IMR-90 (cell line): ENCODE measurements around the gene ROBO3. TPM values are rescaled to one million over a fixed set of nuclear protein-coding genes. Genes with fewer than 3 reads are reported as not detected.

Source experiments
- ATAC-seq: fragments of 200-7000 bp; cut with Tn5 transposase; 2 replicates; pipeline ENCODE4 v1.9.1; 2020; ENCODE audit warnings: low read depth, mild to moderate bottlenecking, moderate library complexity
- BruUV-seq: library from RNA; stranded (reverse); fragments of 400-500 nt; replicated peaks from 2 replicates; lab custom pipeline; 2021; lab: Mats Ljungman, UMichigan
- CTCF ChIA-PET: fragments of 300-600 bp; formaldehyde crosslinking; extraction: SDS; loops from one replicate; lab custom pipeline; 2021; ENCODE audit warnings: antibody characterized with exemption; lab: Yijun Ruan, JAX
- POLR2A ChIA-PET: fragments of 300-600 bp; sonication (Branson Sonifier 250); formaldehyde crosslinking; loops from one replicate; lab custom pipeline; 2022; ENCODE audit warnings: antibody characterized with exemption; ENCODE audit not compliant: unreplicated experiment; lab: Charles Lee
- DNase-seq: peaks from one replicate; pipeline ENCODE4 v3.0.0; 2013
- H2AFZ ChIP-seq: replicated peaks from 2 replicates; pipeline ENCODE3; 2013; ENCODE audit warnings: low read length, mild to moderate bottlenecking; ENCODE audit not compliant: poor library complexity
- H2AK5ac ChIP-seq: 2 replicates; pipeline ENCODE4 v1.6.1; 2013; ENCODE audit warnings: low read depth, low read length, inconsistent platforms
- H2AK9ac ChIP-seq: replicated peaks from 2 replicates; pipeline ENCODE3; 2013; ENCODE audit warnings: mild to moderate bottlenecking, low read depth, low read length, moderate library complexity; ENCODE audit not compliant: poor library complexity
- H2BK120ac ChIP-seq: 2 replicates; pipeline ENCODE4 v1.6.1; 2013; ENCODE audit warnings: low read depth, low read length, inconsistent platforms
- H2BK15ac ChIP-seq: 3 replicates; pipeline ENCODE4 v1.6.1; 2013; ENCODE audit warnings: low read depth, low read length, inconsistent platforms
- H2BK20ac ChIP-seq: 2 replicates; pipeline ENCODE4 v1.6.1; 2013; ENCODE audit warnings: low read depth, mild to moderate bottlenecking, inconsistent platforms, low read length, moderate library complexity
- H2BK5ac ChIP-seq: 2 replicates; pipeline ENCODE4 v1.6.1; 2013; ENCODE audit warnings: mild to moderate bottlenecking, low read depth, low read length, inconsistent platforms; ENCODE audit not compliant: poor library complexity, severe bottlenecking
- H3K14ac ChIP-seq: replicated peaks from 2 replicates; pipeline ENCODE4 v1.6.1; 2013; ENCODE audit warnings: low read depth, low read length, inconsistent platforms
- H3K18ac ChIP-seq: 2 replicates; pipeline ENCODE4 v1.6.1; 2013; ENCODE audit warnings: low read depth, low read length, control low read depth
- H3K23ac ChIP-seq: 2 replicates; pipeline ENCODE4 v1.6.1; 2013; ENCODE audit warnings: low read depth, low read length, inconsistent platforms
- H3K27ac ChIP-seq: 2 replicates; pipeline ENCODE4 v1.5.1; 2013; ENCODE audit warnings: mild to moderate bottlenecking, control low read depth, low read length; ENCODE audit not compliant: insufficient read depth
- H3K27me3 ChIP-seq: 2 replicates; pipeline ENCODE4 v1.6.1; 2013; ENCODE audit warnings: low read length; ENCODE audit not compliant: control insufficient read depth, insufficient read depth
- H3K36me3 ChIP-seq: 2 replicates; pipeline ENCODE4 v1.6.1; 2013; ENCODE audit warnings: low read length, mixed read lengths; ENCODE audit not compliant: control insufficient read depth, insufficient read depth
- H3K4ac ChIP-seq: 2 replicates; pipeline ENCODE4 v1.6.1; 2013; ENCODE audit warnings: low read depth, low read length, inconsistent platforms
- H3K4me1 ChIP-seq: 2 replicates; pipeline ENCODE4 v1.6.1; 2013; ENCODE audit warnings: low read length, mixed read lengths; ENCODE audit not compliant: control insufficient read depth, insufficient read depth
- H3K4me2 ChIP-seq: 2 replicates; pipeline ENCODE4 v1.6.1; 2013; ENCODE audit warnings: low read depth, mild to moderate bottlenecking, control low read depth, low read length, moderate library complexity
- H3K4me3 ChIP-seq: 2 replicates; pipeline ENCODE4 v1.5.1; 2013; ENCODE audit warnings: low read depth, mild to moderate bottlenecking, control low read depth, low read length, moderate library complexity; ENCODE audit not compliant: insufficient read depth
- H3K56ac ChIP-seq: 2 replicates; pipeline ENCODE4 v1.6.1; 2013; ENCODE audit warnings: low read length, inconsistent platforms; ENCODE audit not compliant: insufficient read depth; ENCODE audit errors: extremely low read depth
- H3K79me1 ChIP-seq, 2 experiments: 2 replicates each; pipeline ENCODE4 v1.6.1; 2013; ENCODE audit warnings: low read length in 2 of 2, inconsistent platforms in 1 of 2, low read depth in 1 of 2
- H3K9ac ChIP-seq: 2 replicates; pipeline ENCODE4 v1.6.1; 2013; ENCODE audit warnings: low read depth, low read length, control low read depth
- H3K9me1 ChIP-seq: 2 replicates; pipeline ENCODE4 v1.6.1; 2013; ENCODE audit warnings: low read length, inconsistent platforms; ENCODE audit not compliant: insufficient read depth
- H3K9me3 ChIP-seq: 2 replicates; pipeline ENCODE4 v1.6.1; 2013; ENCODE audit warnings: low read length; ENCODE audit not compliant: control insufficient read depth, insufficient read depth
- H4K20me1 ChIP-seq: 2 replicates; pipeline ENCODE4 v1.6.1; 2013; ENCODE audit warnings: low read length, inconsistent platforms; ENCODE audit not compliant: insufficient read depth
- H4K5ac ChIP-seq: 2 replicates; pipeline ENCODE4 v1.6.1; 2013; ENCODE audit warnings: mild to moderate bottlenecking, low read depth, low read length, control low read depth
- H4K8ac ChIP-seq, 2 experiments: 2 replicates each; pipeline ENCODE4 v1.6.1; 2013; ENCODE audit warnings: low read depth in 2 of 2, low read length in 2 of 2, control low read depth in 1 of 2, inconsistent platforms in 1 of 2
- H4K91ac ChIP-seq: 2 replicates; pipeline ENCODE4 v1.6.1; 2013; ENCODE audit warnings: low read depth, low read length, inconsistent platforms; ENCODE audit not compliant: insufficient read depth
- NFE2L2 ChIP-seq: fragments of 150-350 bp; IDR thresholded peaks from 2 replicates; pipeline ENCODE4 v1.6.1; 2016; ENCODE audit warnings: low read depth, mild to moderate bottlenecking, low read length
- RFX5 ChIP-seq: IDR thresholded peaks from 2 replicates; pipeline ENCODE4 v1.8.0; 2012; ENCODE audit warnings: low read depth, mild to moderate bottlenecking, low read length, moderate library complexity
- WGBS, 2 experiments: methylation state at CpG; one replicate each; pipeline versions ENCODE4 v1.1.5 to v1.1.7; 2013; ENCODE audit warnings: missing lambda C conversion rate in 2 of 2; ENCODE audit not compliant: insufficient read length in 1 of 2; ENCODE audit errors: extremely low coverage in 2 of 2; 5-methylcytosine and 5-hydroxymethylcytosine counted together
- dilution Hi-C: fragments of 300-500 bp; cut with HindIII; formaldehyde crosslinking; loops from one replicate; pipeline ENCODE4 v1.14.3; 2018; ENCODE audit warnings: low sequenced_read_pairs; ENCODE audit not compliant: unreplicated experiment
- in situ Hi-C: fragments of 300-500 bp; cut with MboI; formaldehyde crosslinking; loops from 3 replicates; pipeline ENCODE4 v1.14.3; 2019; ENCODE audit warnings: low sequenced_read_pairs, inconsistent platforms, mixed read lengths
- intact Hi-C: fragments of 100-400 bp; cut with micrococcal nuclease; formaldehyde crosslinking; loops from 2 replicates; pipeline ENCODE4 v1.10.0; 2022
- polyA plus RNA-seq, 3 experiments: library from polyadenylated mRNA; depleted of rRNA; stranded (reverse); fragments of >200 nt; gene quantifications; 2 replicates each; pipeline ENCODE4 v1.2.3, GENCODE V29; 2012; ENCODE audit warnings: low replicate concordance in 1 of 3
- total RNA-seq: library from RNA; depleted of rRNA; stranded (reverse); fragments of >200 nt; gene quantifications from 2 replicates; pipeline ENCODE4 v1.2.3, GENCODE V29; 2012

Gene ROBO3
- total and polyA plus RNA-seq, 2 of the 4 experiments (the other 2 are of a cell fraction), result 12.0 to 54.1 TPM

GRCh38 chr11:124868331-124869274, 3.4 kb downstream of the ROBO3 start:
- H3K56ac ChIP-seq, result no peak overlapping the region
- no peak overlapping the region for H2BK120ac ChIP-seq
- peak overlapping the region; percentile 34 for H2AK9ac ChIP-seq
- H3K4me3 ChIP-seq, result no peak overlapping the region
- dilution Hi-C loops (no loop called here), intact Hi-C loops (loop anchor here (10.0 kb wide), 2 partner anchors 464 to 794 kb away; no protein-coding TSS in a partner anchor), in situ Hi-C loops (no loop called here)
- no peak overlapping the region for H3K9ac ChIP-seq
- H3K27ac ChIP-seq, result no peak overlapping the region
- DNase-seq, result no peak
- H3K18ac ChIP-seq, result no peak overlapping the region
- no peak overlapping the region for H2AK5ac ChIP-seq
- ATAC-seq, result no peak
- no TSS peak for BruUV-seq
- no peak overlapping the region for H2BK5ac ChIP-seq
- H3K27me3 ChIP-seq, result peaks cover 94% of the 10 kb centered on the region
- no peak overlapping the region for H4K5ac ChIP-seq
- WGBS, 2 experiments, result 6% methylated on average over 13 of the region's 63 CpGs; no CpG with 5 or more reads in 1 of the 2 experiments
- H4K8ac ChIP-seq, result no peak overlapping the region
- peak overlapping the region; percentile 52 for H2AFZ ChIP-seq
- H3K79me1 ChIP-seq, result no peaks in the 10 kb centered on the region
- CTCF ChIA-PET, result no interaction called here
- no peak overlapping the region for H2BK20ac ChIP-seq
- H3K4me1 ChIP-seq, result peaks cover 2% of the 10 kb centered on the region
- H2BK15ac ChIP-seq, result no peak overlapping the region
- no peak overlapping the region for H3K4ac ChIP-seq
- H3K4me2 ChIP-seq, result no peak overlapping the region
- H3K9me1 ChIP-seq, result no peaks in the 10 kb centered on the region; the same call in 1 of the 2 replicates
- H3K9me3 ChIP-seq, result no peaks in the 10 kb centered on the region; the same call in 1 of the 2 replicates
- H4K20me1 ChIP-seq, result 0 out of 2 replicates have a peak, but pooled peaks cover 4% of the 10 kb centered on the region
- H3K23ac ChIP-seq, result peak overlapping the region; percentile 51; the same call in 1 of the 2 replicates
- no peaks in the 10 kb centered on the region for H3K36me3 ChIP-seq
- no peak overlapping the region for H4K91ac ChIP-seq
- POLR2A ChIA-PET, result no interaction called here
- no peak for TF ChIP-seq RFX5
- no peak for TF ChIP-seq NFE2L2
- no peak overlapping the region for H3K14ac ChIP-seq
